Vagina (tissue), 2 donors: Measurements from ENCODE around the gene SCAF4. TPM values are rescaled to one million over a fixed set of nuclear protein-coding genes. Genes with fewer than 3 reads are reported as not detected.

ENCODE experiments used
- DNase-seq, 2 donors: peaks; one replicate each; pipeline ENCODE4 v3.0.0-alpha.2; 2017; ENCODE audit errors: extremely low spot score in 2 of 2
- H3K27ac ChIP-seq: fragments of 200-600 bp; sonication (generic); one replicate; pipeline ENCODE4 v1.5.1; 2019
- H3K27me3 ChIP-seq: fragments of 200-600 bp; sonication (generic); one replicate; pipeline ENCODE4 v1.5.1; 2019
- H3K36me3 ChIP-seq, 2 donors: fragments of 200-600 bp; sonication (generic); one replicate each; pipeline ENCODE4 v1.5.1; 2017 to 2019
- H3K4me1 ChIP-seq: fragments of 200-600 bp; sonication (generic); one replicate; pipeline ENCODE4 v1.5.1; 2019
- H3K4me3 ChIP-seq, 2 donors: fragments of 200-600 bp; sonication (generic); 1 replicate in 1 of 2; 2 replicates in 1 of 2; pipeline ENCODE4 v1.5.1; 2016 to 2019
- H3K9me3 ChIP-seq: fragments of 200-600 bp; sonication (generic); one replicate; pipeline ENCODE4 v1.5.1; 2019
- CTCF ChIP-seq, 3 experiments: fragments of 450-650 bp in 2 of 3; fragments of 200-600 bp in 1 of 3; sonication (generic) in 1 of 3; IDR thresholded peaks; one replicate each; pipeline ENCODE4 v1.5.1; 2017 to 2019; ENCODE audit warnings: antibody characterized with exemption in 3 of 3, mild to moderate bottlenecking in 2 of 3, moderate library complexity in 2 of 3
- POLR2A ChIP-seq, 2 donors: fragments of 450-650 bp; IDR thresholded peaks; one replicate each; pipeline ENCODE4 v1.6.1; 2017; ENCODE audit warnings: antibody characterized with exemption in 2 of 2, mild to moderate bottlenecking in 2 of 2, moderate library complexity in 2 of 2
- POLR2AphosphoS5 ChIP-seq, 2 donors: sonication (generic); formaldehyde crosslinking; IDR thresholded peaks; one replicate each; pipeline ENCODE4 v1.9.0; 2017; ENCODE audit warnings: antibody characterized with exemption in 2 of 2, mild to moderate bottlenecking in 2 of 2, low read depth in 1 of 2; ENCODE audit not compliant: insufficient read depth in 1 of 2
- intact Hi-C: fragments of 100-400 bp; cut with DNase I; formaldehyde crosslinking; loops from one replicate; pipeline ENCODE4 v1.15.1; 2023
- total RNA-seq: library from RNA; depleted of rRNA; stranded (reverse); fragments of >200 nt; gene quantifications from one replicate; pipeline ENCODE4 v1.2.3, GENCODE V29; 2016

Gene SCAF4
- total RNA-seq, 1 donor from 2014 or later = 23.1 TPM

GRCh38 chr21:31650930-31651329 lies 81.0 kb downstream of the SCAF4 start:
- intact Hi-C loops = no loop called here
- no peaks in the 10 kb centered on the region for H3K9me3 ChIP-seq
- H3K36me3 ChIP-seq = no peaks in the 10 kb centered on the region
- no peak for TF ChIP-seq POLR2A (IDR thresholded peaks at IDR 0.05)
- TF ChIP-seq POLR2AphosphoS5 (IDR thresholded peaks at IDR 0.05; ENCODE audit: insufficient read depth in 1 of 2, low read depth in 1 of 2) = no peak
- TF ChIP-seq CTCF (IDR thresholded peaks at IDR 0.05) = no peak
- H3K4me3 ChIP-seq = no peak overlapping the region
- no peaks in the 10 kb centered on the region for H3K4me1 ChIP-seq
- H3K27me3 ChIP-seq = no peaks in the 10 kb centered on the region
- H3K27ac ChIP-seq = no peak overlapping the region
- DNase-seq = no peak

- no peaks in the 10 kb centered on the region for H3K27me3 ChIP-seq
- H3K27ac ChIP-seq = no peak overlapping the region
- no peaks in the 10 kb centered on the region for H3K36me3 ChIP-seq
- no peak for DNase-seq
- H3K9me3 ChIP-seq = no peaks in the 10 kb centered on the region
- intact Hi-C loops = no loop called here
- TF ChIP-seq POLR2AphosphoS5 (IDR thresholded peaks at IDR 0.05; ENCODE audit: insufficient read depth in 1 of 2, low read depth in 1 of 2) = no peak
- TF ChIP-seq POLR2A (IDR thresholded peaks at IDR 0.05) = no peak
- TF ChIP-seq CTCF (IDR thresholded peaks at IDR 0.05) = no peak
- no peak overlapping the region for H3K4me3 ChIP-seq
- H3K4me1 ChIP-seq = no peaks in the 10 kb centered on the region
Observed at GRCh38 chr21:31647650-31648049, 84.3 kb downstream of the SCAF4 start.

- Histone ChIP-seq H3K27me3 (no peaks in the 10 kb centered on the region), H3K4me1 (no peaks in the 10 kb centered on the region), H3K9me3 (no peaks in the 10 kb centered on the region), H3K36me3 (no peaks in the 10 kb centered on the region), H3K4me3 (no peak overlapping the region), H3K27ac (no peak overlapping the region)
- TF ChIP-seq POLR2AphosphoS5 (IDR thresholded peaks at IDR 0.05; ENCODE audit: insufficient read depth in 1 of 2, low read depth in 1 of 2) (no peak), CTCF (IDR thresholded peaks at IDR 0.05) (no peak), POLR2A (IDR thresholded peaks at IDR 0.05) (no peak)
- intact Hi-C loops = no loop called here
- DNase-seq = no peak
Observed at GRCh38 chr21:31644643-31645042, 87.3 kb downstream of the SCAF4 start.

- intact Hi-C loops = no loop called here
- H3K36me3 ChIP-seq = no peaks in the 10 kb centered on the region
- TF ChIP-seq POLR2AphosphoS5 (IDR thresholded peaks at IDR 0.05; ENCODE audit: insufficient read depth in 1 of 2, low read depth in 1 of 2) (no peak), POLR2A (IDR thresholded peaks at IDR 0.05) (no peak), CTCF (IDR thresholded peaks at IDR 0.05) (no peak)
- H3K9me3 ChIP-seq = no peaks in the 10 kb centered on the region
- H3K4me3 ChIP-seq = no peak overlapping the region
- no peaks in the 10 kb centered on the region for H3K27me3 ChIP-seq
- no peaks in the 10 kb centered on the region for H3K4me1 ChIP-seq
- no peak overlapping the region for H3K27ac ChIP-seq
- DNase-seq = no peak
Observed at GRCh38 chr21:31641416-31641922, 90.4 kb downstream of the SCAF4 start.

- intact Hi-C loops = no loop called here
- no peak for DNase-seq
- TF ChIP-seq POLR2A (IDR thresholded peaks at IDR 0.05) (no peak), CTCF (IDR thresholded peaks at IDR 0.05) (no peak), POLR2AphosphoS5 (IDR thresholded peaks at IDR 0.05; ENCODE audit: insufficient read depth in 1 of 2, low read depth in 1 of 2) (no peak)
- Histone ChIP-seq H3K4me3 (no peak overlapping the region), H3K27ac (no peak overlapping the region), H3K4me1 (no peaks in the 10 kb centered on the region), H3K9me3 (no peaks in the 10 kb centered on the region), H3K36me3 (no peaks in the 10 kb centered on the region), H3K27me3 (no peaks in the 10 kb centered on the region)
Observed at GRCh38 chr21:31636874-31637273, 95.0 kb downstream of the SCAF4 start.
